Measurements from ENCODE around the gene FABP3.

- TF ChIP-seq EZH2 (IDR thresholded peaks at IDR 0.05; ENCODE audit: low read depth) (no peak), CTCF (conservative IDR thresholded peaks at IDR 0.05) (no peak)
Measured at GRCh38 chr1:31397360-31398095, 24.7 kb upstream of the FABP3 start.

All from PC-9 (cell line).